Ishikawa (cell line): ENCODE measurements around the gene P2RY12.

Experiments used
- CEBPB ChIP-seq: IDR thresholded peaks from 2 replicates; pipeline ENCODE4 v1.6.1; 2012
- CREB1 ChIP-seq: IDR thresholded peaks from 2 replicates; pipeline ENCODE4 v1.6.1; 2012; ENCODE audit warnings: low read depth
- EGR1 ChIP-seq: IDR thresholded peaks from 2 replicates; pipeline ENCODE4 v1.6.1; 2012
- EP300 ChIP-seq: IDR thresholded peaks from 2 replicates; pipeline ENCODE4 v1.6.1; 2012; ENCODE audit warnings: borderline replicate concordance
- FOXM1 ChIP-seq: IDR thresholded peaks from 2 replicates; pipeline ENCODE4 v1.6.1; 2012; ENCODE audit warnings: low read depth, borderline replicate concordance
- NFIC ChIP-seq: IDR thresholded peaks from 2 replicates; pipeline ENCODE4 v1.6.1; 2012
- RAD21 ChIP-seq: IDR thresholded peaks from 2 replicates; pipeline ENCODE4 v1.6.1; 2012; ENCODE audit warnings: low read depth
- TAF1 ChIP-seq: IDR thresholded peaks from 2 replicates; pipeline ENCODE4 v1.6.1; 2012; ENCODE audit warnings: low read depth, mild to moderate bottlenecking
- TCF12 ChIP-seq: IDR thresholded peaks from 2 replicates; pipeline ENCODE4 v1.6.1; 2012; ENCODE audit warnings: low read depth
- TEAD4 ChIP-seq: IDR thresholded peaks from 2 replicates; pipeline ENCODE4 v1.6.1; 2012
- YY1 ChIP-seq: IDR thresholded peaks from 2 replicates; pipeline ENCODE4 v1.6.1; 2012; ENCODE audit warnings: low read depth
- ZBTB7A ChIP-seq: IDR thresholded peaks from 2 replicates; pipeline ENCODE4 v1.6.1; 2012; ENCODE audit warnings: low read depth
- TF ChIP-seq, protein P1 (sequence below): IDR thresholded peaks from 2 replicates; pipeline ENCODE4 v1.6.1; 2012
- TF ChIP-seq, protein P2 (sequence below): IDR thresholded peaks from 2 replicates; pipeline ENCODE4 v1.6.1; 2012; ENCODE audit warnings: low read depth, mild to moderate bottlenecking
- TF ChIP-seq, protein P3 (sequence below): IDR thresholded peaks from 2 replicates; pipeline ENCODE4 v1.6.1; 2012

Gene P2RY12

DNA sequence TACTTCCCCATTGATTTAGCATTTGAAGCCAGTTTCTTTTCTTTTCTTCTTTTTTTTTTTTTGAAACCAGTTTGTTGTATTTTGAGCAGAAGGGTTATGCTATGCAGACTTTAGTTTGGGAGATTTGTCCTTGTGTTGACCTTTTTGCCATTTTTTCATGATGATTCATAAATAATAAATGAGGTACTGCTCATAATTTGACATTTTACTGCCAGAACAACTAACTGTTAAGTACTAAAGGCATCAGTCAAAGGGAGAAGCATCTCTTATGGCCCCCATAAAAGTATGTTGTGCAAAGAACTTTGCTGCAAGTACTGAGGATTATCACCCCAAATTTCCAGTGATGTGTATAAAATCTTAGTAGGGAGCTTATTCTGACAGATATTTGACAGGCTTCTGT lies 66.2 kb downstream of the P2RY12 start:
- TF ChIP-seq CEBPB (no peak), TCF12 (no peak), FOXM1 (no peak), RAD21 (no peak), CREB1 (no peak), EP300 (no peak), NFIC (no peak), ZBTB7A (no peak), EGR1 (no peak), TAF1 (no peak)
- TF ChIP-seq, protein P1, sequence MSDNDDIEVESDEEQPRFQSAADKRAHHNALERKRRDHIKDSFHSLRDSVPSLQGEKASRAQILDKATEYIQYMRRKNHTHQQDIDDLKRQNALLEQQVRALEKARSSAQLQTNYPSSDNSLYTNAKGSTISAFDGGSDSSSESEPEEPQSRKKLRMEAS = no peak
- TF ChIP-seq, protein P2, sequence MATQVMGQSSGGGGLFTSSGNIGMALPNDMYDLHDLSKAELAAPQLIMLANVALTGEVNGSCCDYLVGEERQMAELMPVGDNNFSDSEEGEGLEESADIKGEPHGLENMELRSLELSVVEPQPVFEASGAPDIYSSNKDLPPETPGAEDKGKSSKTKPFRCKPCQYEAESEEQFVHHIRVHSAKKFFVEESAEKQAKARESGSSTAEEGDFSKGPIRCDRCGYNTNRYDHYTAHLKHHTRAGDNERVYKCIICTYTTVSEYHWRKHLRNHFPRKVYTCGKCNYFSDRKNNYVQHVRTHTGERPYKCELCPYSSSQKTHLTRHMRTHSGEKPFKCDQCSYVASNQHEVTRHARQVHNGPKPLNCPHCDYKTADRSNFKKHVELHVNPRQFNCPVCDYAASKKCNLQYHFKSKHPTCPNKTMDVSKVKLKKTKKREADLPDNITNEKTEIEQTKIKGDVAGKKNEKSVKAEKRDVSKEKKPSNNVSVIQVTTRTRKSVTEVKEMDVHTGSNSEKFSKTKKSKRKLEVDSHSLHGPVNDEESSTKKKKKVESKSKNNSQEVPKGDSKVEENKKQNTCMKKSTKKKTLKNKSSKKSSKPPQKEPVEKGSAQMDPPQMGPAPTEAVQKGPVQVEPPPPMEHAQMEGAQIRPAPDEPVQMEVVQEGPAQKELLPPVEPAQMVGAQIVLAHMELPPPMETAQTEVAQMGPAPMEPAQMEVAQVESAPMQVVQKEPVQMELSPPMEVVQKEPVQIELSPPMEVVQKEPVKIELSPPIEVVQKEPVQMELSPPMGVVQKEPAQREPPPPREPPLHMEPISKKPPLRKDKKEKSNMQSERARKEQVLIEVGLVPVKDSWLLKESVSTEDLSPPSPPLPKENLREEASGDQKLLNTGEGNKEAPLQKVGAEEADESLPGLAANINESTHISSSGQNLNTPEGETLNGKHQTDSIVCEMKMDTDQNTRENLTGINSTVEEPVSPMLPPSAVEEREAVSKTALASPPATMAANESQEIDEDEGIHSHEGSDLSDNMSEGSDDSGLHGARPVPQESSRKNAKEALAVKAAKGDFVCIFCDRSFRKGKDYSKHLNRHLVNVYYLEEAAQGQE = no peak
- TF ChIP-seq, protein P3, sequence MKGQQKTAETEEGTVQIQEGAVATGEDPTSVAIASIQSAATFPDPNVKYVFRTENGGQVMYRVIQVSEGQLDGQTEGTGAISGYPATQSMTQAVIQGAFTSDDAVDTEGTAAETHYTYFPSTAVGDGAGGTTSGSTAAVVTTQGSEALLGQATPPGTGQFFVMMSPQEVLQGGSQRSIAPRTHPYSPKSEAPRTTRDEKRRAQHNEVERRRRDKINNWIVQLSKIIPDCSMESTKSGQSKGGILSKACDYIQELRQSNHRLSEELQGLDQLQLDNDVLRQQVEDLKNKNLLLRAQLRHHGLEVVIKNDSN = no peak

DNA sequence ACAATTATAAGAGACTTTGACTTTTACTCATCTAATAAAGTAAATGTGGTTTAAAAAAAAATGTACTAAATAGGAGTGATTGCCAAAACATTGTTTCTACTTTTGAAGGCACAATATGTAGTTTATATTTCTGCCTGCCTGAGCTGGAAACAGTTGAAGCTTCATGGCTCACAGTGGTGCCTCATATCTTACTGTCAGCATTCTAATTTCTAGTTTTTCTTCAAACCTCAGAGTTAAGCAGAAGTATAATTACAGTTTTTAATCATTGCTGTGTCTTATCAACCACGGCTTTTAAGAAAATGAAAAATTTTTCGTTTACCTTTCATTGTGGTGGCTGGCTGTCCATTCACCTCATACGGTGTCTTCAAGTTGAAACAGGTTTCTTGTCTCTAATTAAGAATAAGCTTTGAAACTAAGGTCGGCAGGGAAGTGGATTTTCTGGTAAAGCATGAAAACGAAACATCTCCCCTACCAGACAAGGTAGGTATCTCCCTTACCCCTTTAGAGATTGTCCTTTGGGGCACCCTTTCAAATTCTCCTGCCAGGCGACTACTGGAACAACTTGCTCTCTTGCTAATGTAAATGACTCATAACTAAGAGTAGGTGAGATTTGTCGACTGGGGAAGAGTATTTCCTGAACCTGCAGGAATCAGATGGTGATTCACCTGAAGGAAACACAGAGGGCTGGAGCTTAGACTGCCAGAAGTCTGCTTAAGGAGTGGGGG lies 68.1 kb downstream of the P2RY12 start, which contains the start of gene GPR87:
Gene GPR87 (minus strand): TSS at position 554 of the 725 bp plus-strand sequence. CDS start 16,720 bp downstream, outside the sequence.
- TF ChIP-seq EP300 = no peak
- no peak for TF ChIP-seq YY1
- TF ChIP-seq TEAD4 = no peak
- TF ChIP-seq FOXM1 = no peak
- TF ChIP-seq CEBPB = no peak
- no peak for TF ChIP-seq NFIC
- TF ChIP-seq ZBTB7A = no peak
- TF ChIP-seq, protein P3 = no peak
- TF ChIP-seq, protein P2 = no peak
- no peak for TF ChIP-seq CREB1
- TF ChIP-seq, protein P1 = no peak
- TF ChIP-seq TAF1 = no peak
- TF ChIP-seq RAD21 = no peak
- no peak for TF ChIP-seq EGR1
- no peak for TF ChIP-seq TCF12

DNA sequence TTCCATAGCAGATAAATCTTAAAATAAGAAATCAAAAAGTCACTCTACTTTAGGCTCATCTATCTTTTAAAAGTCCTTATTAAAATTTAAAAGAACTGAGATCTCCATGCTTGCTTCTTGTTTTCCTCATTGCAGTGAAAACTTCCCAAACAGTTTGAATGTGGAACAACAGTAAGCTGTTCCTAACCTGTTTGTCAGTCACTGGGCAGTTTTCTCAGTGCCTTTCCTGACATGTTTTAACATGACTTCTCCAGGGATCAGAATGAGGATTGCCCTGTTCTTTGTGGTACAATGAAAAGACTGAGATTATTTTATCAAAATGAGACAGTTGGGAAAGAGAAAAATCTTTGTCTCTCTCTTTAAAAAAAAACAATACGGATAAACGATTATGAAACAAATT lies 68.7 kb downstream of the P2RY12 start:
- TF ChIP-seq, protein P1 = no peak
- TF ChIP-seq, protein P3 = no peak
- no peak for TF ChIP-seq NFIC
- TF ChIP-seq TCF12 = no peak
- no peak for TF ChIP-seq EP300
- no peak for TF ChIP-seq TEAD4

DNA sequence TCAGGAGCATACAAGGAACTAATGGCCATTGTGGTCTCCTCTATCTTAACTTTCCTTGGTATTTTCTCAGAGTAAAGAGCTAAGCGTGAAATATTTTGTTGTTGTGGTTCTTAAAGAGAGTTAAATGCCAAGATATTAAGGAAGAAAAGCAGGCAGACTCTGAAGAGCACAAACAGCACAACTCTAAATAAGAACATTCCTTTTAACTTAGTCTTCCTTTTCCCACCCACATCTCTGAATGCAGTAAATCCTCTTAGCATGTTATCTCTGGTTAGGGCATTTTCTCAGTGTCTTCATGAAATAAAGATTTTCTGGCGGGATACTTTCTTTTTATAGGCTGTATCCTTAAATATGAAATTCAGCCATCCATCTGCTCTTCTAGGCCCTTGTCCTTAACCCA lies 69.4 kb downstream of the P2RY12 start:
- TF ChIP-seq FOXM1 = no peak
- TF ChIP-seq YY1 = no peak
- TF ChIP-seq RAD21 = no peak
- TF ChIP-seq, protein P3 = no peak
- TF ChIP-seq TCF12 = no peak
- TF ChIP-seq, protein P2 = no peak
- no peak for TF ChIP-seq TAF1
- no peak for TF ChIP-seq CREB1
- TF ChIP-seq NFIC = no peak
- no peak for TF ChIP-seq EP300
- TF ChIP-seq ZBTB7A = no peak
- no peak for TF ChIP-seq TEAD4
- TF ChIP-seq, protein P1 = no peak
